IMR-90 (cell line): ENCODE results near the gene SNX5. TPM values are rescaled to one million over a fixed set of nuclear protein-coding genes. Genes with fewer than 3 reads are reported as not detected.
"Not testable (repeated sequence)": the region's sequence is repeated elsewhere in the genome, so short reads cannot be mapped to it uniquely, and the experiment has no call there.

ENCODE experiments used
- ATAC-seq: fragments of 200-7000 bp; cut with Tn5 transposase; 2 replicates; pipeline ENCODE4 v1.9.1; 2020; ENCODE audit warnings: low read depth, mild to moderate bottlenecking, moderate library complexity
- BruUV-seq: library from RNA; stranded (reverse); fragments of 400-500 nt; replicated peaks from 2 replicates; lab custom pipeline; 2021; lab: Mats Ljungman, UMichigan
- CTCF ChIA-PET: fragments of 300-600 bp; formaldehyde crosslinking; extraction: SDS; loops from one replicate; lab custom pipeline; 2021; ENCODE audit warnings: antibody characterized with exemption; lab: Yijun Ruan, JAX
- POLR2A ChIA-PET: fragments of 300-600 bp; sonication (Branson Sonifier 250); formaldehyde crosslinking; loops from one replicate; lab custom pipeline; 2022; ENCODE audit warnings: antibody characterized with exemption; ENCODE audit not compliant: unreplicated experiment; lab: Charles Lee
- DNase-seq: peaks from one replicate; pipeline ENCODE4 v3.0.0; 2013
- H2AFZ ChIP-seq: replicated peaks from 2 replicates; pipeline ENCODE3; 2013; ENCODE audit warnings: low read length, mild to moderate bottlenecking; ENCODE audit not compliant: poor library complexity
- H2AK5ac ChIP-seq: 2 replicates; pipeline ENCODE4 v1.6.1; 2013; ENCODE audit warnings: low read depth, low read length, inconsistent platforms
- H2AK9ac ChIP-seq: replicated peaks from 2 replicates; pipeline ENCODE3; 2013; ENCODE audit warnings: mild to moderate bottlenecking, low read depth, low read length, moderate library complexity; ENCODE audit not compliant: poor library complexity
- H2BK120ac ChIP-seq: 2 replicates; pipeline ENCODE4 v1.6.1; 2013; ENCODE audit warnings: low read depth, low read length, inconsistent platforms
- H2BK15ac ChIP-seq: 3 replicates; pipeline ENCODE4 v1.6.1; 2013; ENCODE audit warnings: low read depth, low read length, inconsistent platforms
- H2BK20ac ChIP-seq: 2 replicates; pipeline ENCODE4 v1.6.1; 2013; ENCODE audit warnings: low read depth, mild to moderate bottlenecking, inconsistent platforms, low read length, moderate library complexity
- H2BK5ac ChIP-seq: 2 replicates; pipeline ENCODE4 v1.6.1; 2013; ENCODE audit warnings: mild to moderate bottlenecking, low read depth, low read length, inconsistent platforms; ENCODE audit not compliant: poor library complexity, severe bottlenecking
- H3K14ac ChIP-seq: replicated peaks from 2 replicates; pipeline ENCODE4 v1.6.1; 2013; ENCODE audit warnings: low read depth, low read length, inconsistent platforms
- H3K18ac ChIP-seq: 2 replicates; pipeline ENCODE4 v1.6.1; 2013; ENCODE audit warnings: low read depth, low read length, control low read depth
- H3K23ac ChIP-seq: 2 replicates; pipeline ENCODE4 v1.6.1; 2013; ENCODE audit warnings: low read depth, low read length, inconsistent platforms
- H3K27ac ChIP-seq: 2 replicates; pipeline ENCODE4 v1.5.1; 2013; ENCODE audit warnings: mild to moderate bottlenecking, control low read depth, low read length; ENCODE audit not compliant: insufficient read depth
- H3K27me3 ChIP-seq: 2 replicates; pipeline ENCODE4 v1.6.1; 2013; ENCODE audit warnings: low read length; ENCODE audit not compliant: control insufficient read depth, insufficient read depth
- H3K36me3 ChIP-seq: 2 replicates; pipeline ENCODE4 v1.6.1; 2013; ENCODE audit warnings: low read length, mixed read lengths; ENCODE audit not compliant: control insufficient read depth, insufficient read depth
- H3K4ac ChIP-seq: 2 replicates; pipeline ENCODE4 v1.6.1; 2013; ENCODE audit warnings: low read depth, low read length, inconsistent platforms
- H3K4me1 ChIP-seq: 2 replicates; pipeline ENCODE4 v1.6.1; 2013; ENCODE audit warnings: low read length, mixed read lengths; ENCODE audit not compliant: control insufficient read depth, insufficient read depth
- H3K4me2 ChIP-seq: 2 replicates; pipeline ENCODE4 v1.6.1; 2013; ENCODE audit warnings: low read depth, mild to moderate bottlenecking, control low read depth, low read length, moderate library complexity
- H3K4me3 ChIP-seq: 2 replicates; pipeline ENCODE4 v1.5.1; 2013; ENCODE audit warnings: low read depth, mild to moderate bottlenecking, control low read depth, low read length, moderate library complexity; ENCODE audit not compliant: insufficient read depth
- H3K56ac ChIP-seq: 2 replicates; pipeline ENCODE4 v1.6.1; 2013; ENCODE audit warnings: low read length, inconsistent platforms; ENCODE audit not compliant: insufficient read depth; ENCODE audit errors: extremely low read depth
- H3K79me1 ChIP-seq, 2 experiments: 2 replicates each; pipeline ENCODE4 v1.6.1; 2013; ENCODE audit warnings: low read length in 2 of 2, inconsistent platforms in 1 of 2, low read depth in 1 of 2
- H3K9ac ChIP-seq: 2 replicates; pipeline ENCODE4 v1.6.1; 2013; ENCODE audit warnings: low read depth, low read length, control low read depth
- H3K9me1 ChIP-seq: 2 replicates; pipeline ENCODE4 v1.6.1; 2013; ENCODE audit warnings: low read length, inconsistent platforms; ENCODE audit not compliant: insufficient read depth
- H3K9me3 ChIP-seq: 2 replicates; pipeline ENCODE4 v1.6.1; 2013; ENCODE audit warnings: low read length; ENCODE audit not compliant: control insufficient read depth, insufficient read depth
- H4K20me1 ChIP-seq: 2 replicates; pipeline ENCODE4 v1.6.1; 2013; ENCODE audit warnings: low read length, inconsistent platforms; ENCODE audit not compliant: insufficient read depth
- H4K5ac ChIP-seq: 2 replicates; pipeline ENCODE4 v1.6.1; 2013; ENCODE audit warnings: mild to moderate bottlenecking, low read depth, low read length, control low read depth
- H4K8ac ChIP-seq, 2 experiments: 2 replicates each; pipeline ENCODE4 v1.6.1; 2013; ENCODE audit warnings: low read depth in 2 of 2, low read length in 2 of 2, control low read depth in 1 of 2, inconsistent platforms in 1 of 2
- H4K91ac ChIP-seq: 2 replicates; pipeline ENCODE4 v1.6.1; 2013; ENCODE audit warnings: low read depth, low read length, inconsistent platforms; ENCODE audit not compliant: insufficient read depth
- WGBS, 2 experiments: methylation state at CpG; one replicate each; pipeline versions ENCODE4 v1.1.5 to v1.1.7; 2013; ENCODE audit warnings: missing lambda C conversion rate in 2 of 2; ENCODE audit not compliant: insufficient read length in 1 of 2; ENCODE audit errors: extremely low coverage in 2 of 2; 5-methylcytosine and 5-hydroxymethylcytosine counted together
- dilution Hi-C: fragments of 300-500 bp; cut with HindIII; formaldehyde crosslinking; loops from one replicate; pipeline ENCODE4 v1.14.3; 2018; ENCODE audit warnings: low sequenced_read_pairs; ENCODE audit not compliant: unreplicated experiment
- in situ Hi-C: fragments of 300-500 bp; cut with MboI; formaldehyde crosslinking; loops from 3 replicates; pipeline ENCODE4 v1.14.3; 2019; ENCODE audit warnings: low sequenced_read_pairs, inconsistent platforms, mixed read lengths
- intact Hi-C: fragments of 100-400 bp; cut with micrococcal nuclease; formaldehyde crosslinking; loops from 2 replicates; pipeline ENCODE4 v1.10.0; 2022
- polyA plus RNA-seq, 3 experiments: library from polyadenylated mRNA; depleted of rRNA; stranded (reverse); fragments of >200 nt; gene quantifications; 2 replicates each; pipeline ENCODE4 v1.2.3, GENCODE V29; 2012; ENCODE audit warnings: low replicate concordance in 1 of 3
- total RNA-seq: library from RNA; depleted of rRNA; stranded (reverse); fragments of >200 nt; gene quantifications from 2 replicates; pipeline ENCODE4 v1.2.3, GENCODE V29; 2012

The SNX5 gene
- total and polyA plus RNA-seq, 2 of the 4 experiments (the other 2 are of a cell fraction): 65.4 to 92.8 TPM

DNA sequence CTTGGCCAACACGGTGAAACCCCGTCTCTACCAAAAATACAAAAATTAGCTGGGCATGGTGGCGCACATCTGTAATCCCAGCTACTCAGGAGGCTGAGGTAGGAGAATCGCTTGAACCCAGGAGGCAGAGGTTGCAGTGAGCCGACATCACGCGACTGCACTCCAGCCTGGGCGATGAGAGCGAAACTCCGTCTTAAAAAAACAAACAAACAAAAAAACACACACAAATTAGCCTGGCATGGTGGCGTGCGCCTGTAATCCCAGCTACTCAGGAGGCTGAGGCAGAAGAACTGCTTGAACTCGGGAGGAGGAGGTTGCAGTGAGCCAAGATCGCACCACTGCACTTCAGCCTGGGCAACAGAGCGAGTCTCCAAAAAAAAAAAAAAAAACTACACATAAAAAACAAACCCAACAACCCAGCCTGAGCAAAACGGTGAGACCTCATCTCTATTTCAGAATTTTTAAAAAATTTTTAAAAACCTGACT lies 8.2 kb downstream of the SNX5 start:
- H3K4me1 ChIP-seq: peaks cover 31% of the 10 kb centered on the region
- H2BK20ac ChIP-seq, H3K18ac ChIP-seq, BruUV-seq, H3K27me3 ChIP-seq, H3K23ac ChIP-seq, H2AK5ac ChIP-seq, H2AK9ac ChIP-seq, ATAC-seq, H2AFZ ChIP-seq, H4K5ac ChIP-seq, in situ Hi-C loops, H4K91ac ChIP-seq, H3K4me3 ChIP-seq, intact Hi-C loops, H3K9me3 ChIP-seq, H4K8ac ChIP-seq, H3K9ac ChIP-seq, dilution Hi-C loops, H3K4ac ChIP-seq, POLR2A ChIA-PET, DNase-seq, H3K56ac ChIP-seq, CTCF ChIA-PET, H3K14ac ChIP-seq, H2BK120ac ChIP-seq, H2BK15ac ChIP-seq: not testable (repeated sequence)
- WGBS, 2 experiments: no CpG with 5 or more reads among the region's 16 CpGs
- H3K27ac ChIP-seq: peak overlapping the region; percentile 71; the same call in 1 of the 2 replicates
- peak overlapping the region; percentile 77 for H2BK5ac ChIP-seq
- peaks cover 19% of the 10 kb centered on the region for H3K36me3 ChIP-seq
- H3K9me1 ChIP-seq: peaks cover 24% of the 10 kb centered on the region
- peak overlapping the region; percentile 44; the same call in 1 of the 2 replicates for H3K4me2 ChIP-seq
- peaks cover 98% of the 10 kb centered on the region for H4K20me1 ChIP-seq
- peaks cover 3 to 52% of the 10 kb centered on the region in 2 experiments; a peak in 2 of 4 replicates for H3K79me1 ChIP-seq
